HG02763 (cell line): ENCODE measurements around the gene AMZ1.

Experiments used
- ATAC-seq: cut with Tn5 transposase; IDR thresholded peaks from one replicate; pipeline ENCODE4 v1.9.1; 2021; ENCODE audit warnings: mild to moderate bottlenecking, moderate library complexity; ENCODE audit not compliant: unreplicated experiment

The AMZ1 gene

DNA sequence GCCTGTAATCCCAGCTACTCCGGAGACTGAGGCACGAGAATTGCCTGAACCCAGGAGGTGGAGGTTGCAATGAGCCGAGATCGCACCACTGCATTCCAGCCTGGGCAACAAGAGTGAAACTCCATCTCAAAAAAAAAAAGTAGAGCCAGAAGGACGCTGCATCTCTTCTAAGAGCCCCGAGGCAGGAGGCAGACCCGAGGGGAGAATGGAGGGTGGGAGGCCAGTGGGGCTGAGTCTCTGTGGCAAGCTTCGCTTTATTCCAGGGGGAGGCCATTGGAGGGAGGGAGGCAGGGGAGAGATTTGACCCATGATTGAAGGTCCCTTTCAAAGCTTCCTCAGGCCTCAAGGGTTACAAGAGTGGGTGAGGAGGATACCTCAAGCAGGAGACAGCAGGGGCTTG lies 37.6 kb upstream of the AMZ1 start:
- ATAC-seq: no peak

GRCh38 chr7:2651336-2651735 lies 36.7 kb upstream of the AMZ1 start:
- no peak for ATAC-seq

DNA sequence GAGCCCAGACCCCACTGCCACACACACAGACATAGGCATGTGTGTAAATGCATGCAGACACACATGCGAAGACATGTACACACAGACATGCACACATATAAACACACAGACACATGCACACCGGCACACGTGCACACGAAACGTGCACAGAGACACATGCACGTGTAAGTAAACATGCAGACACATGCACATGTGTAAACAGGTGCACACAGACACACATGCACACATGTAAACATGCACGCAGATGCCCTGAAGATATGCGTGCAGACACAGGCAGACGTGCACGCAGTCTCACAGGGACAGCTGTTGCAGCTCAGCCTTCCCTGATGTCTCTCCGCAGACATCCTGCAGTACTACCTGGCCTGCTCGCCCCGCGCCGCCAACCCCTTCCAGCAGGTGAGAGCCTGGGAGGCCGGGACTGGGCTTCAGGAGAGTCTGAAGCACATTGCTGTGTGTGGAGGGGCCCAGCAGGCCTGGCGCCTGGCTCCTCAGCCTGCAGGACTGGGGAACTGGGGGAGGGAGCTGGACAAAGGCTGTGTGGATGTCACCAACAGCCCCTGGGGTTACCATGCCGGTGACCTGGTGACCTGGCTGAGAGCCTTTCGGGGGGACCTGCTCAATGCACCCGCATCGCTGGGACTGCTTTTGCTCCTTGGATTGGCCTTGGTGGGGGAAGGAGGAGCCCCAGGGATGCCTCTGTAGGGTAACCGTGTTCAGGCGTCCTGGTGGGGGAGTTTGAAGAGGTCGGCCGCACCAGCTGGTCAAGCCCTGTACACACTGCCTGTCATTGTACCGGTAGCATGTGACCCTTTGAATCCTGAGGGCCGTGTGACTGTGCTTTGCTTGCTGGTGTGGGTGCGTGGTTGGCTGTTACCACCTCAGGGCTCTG lies 35.9 kb upstream of the AMZ1 start:
- no peak for ATAC-seq

- ATAC-seq: no peak
Measured at GRCh38 chr7:2652736-2653060, 35.3 kb upstream of the AMZ1 start.

DNA sequence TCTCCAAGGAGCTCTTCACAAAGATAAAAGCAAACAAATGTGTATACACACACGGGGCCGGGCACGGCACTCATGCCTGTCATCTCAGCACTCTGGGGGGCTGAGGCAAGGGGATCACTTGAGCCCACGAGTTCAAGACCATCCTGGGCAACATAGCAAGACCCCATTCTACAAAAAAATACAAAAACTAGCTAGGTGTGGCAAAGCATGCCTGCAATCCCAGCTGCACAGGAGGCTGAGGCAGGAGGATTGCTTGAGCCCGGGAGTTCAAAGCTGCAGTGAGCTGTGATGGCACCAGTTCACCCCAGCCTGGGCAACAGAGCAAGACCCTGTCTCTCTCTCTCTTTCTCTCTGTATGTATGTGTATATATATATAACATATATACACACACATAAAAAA lies 33.9 kb upstream of the AMZ1 start:
- ATAC-seq: no peak

DNA sequence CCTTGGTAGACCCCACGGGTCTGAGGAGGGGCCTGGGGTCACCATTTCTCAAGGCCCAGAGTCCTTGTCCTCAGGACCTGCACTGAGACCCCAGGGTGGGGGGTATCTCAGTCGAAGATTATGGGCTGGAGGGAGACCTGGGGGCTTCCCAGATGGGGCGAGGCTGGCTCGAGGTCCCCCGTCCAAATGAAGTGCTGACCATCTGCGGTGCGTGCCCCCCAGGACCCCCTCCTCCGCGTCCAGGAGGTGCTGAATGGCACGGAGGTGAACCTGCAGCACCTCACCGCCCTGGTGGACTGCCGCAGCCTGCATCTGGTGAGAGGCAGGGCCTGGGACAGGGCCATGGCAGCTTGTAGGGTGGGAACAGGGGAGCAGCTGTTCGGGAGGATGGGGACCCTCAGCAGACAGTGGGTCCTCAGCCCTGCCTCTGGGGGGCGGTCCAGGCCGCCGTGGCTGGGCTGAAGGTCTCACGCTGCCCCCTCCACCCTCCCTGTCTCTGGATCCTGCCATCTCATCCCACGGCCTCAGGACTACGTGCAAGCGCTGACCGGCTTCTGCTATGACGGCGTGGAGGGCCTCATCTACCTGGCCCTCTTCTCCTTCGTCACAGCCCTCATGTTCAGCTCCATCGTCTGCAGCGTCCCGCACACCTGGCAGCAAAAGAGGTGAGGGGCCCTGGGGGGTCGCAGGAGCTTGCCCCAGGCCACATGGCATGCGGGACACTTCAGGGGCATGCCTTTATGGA lies 32.0 kb upstream of the AMZ1 start:
- ATAC-seq: no peak

DNA sequence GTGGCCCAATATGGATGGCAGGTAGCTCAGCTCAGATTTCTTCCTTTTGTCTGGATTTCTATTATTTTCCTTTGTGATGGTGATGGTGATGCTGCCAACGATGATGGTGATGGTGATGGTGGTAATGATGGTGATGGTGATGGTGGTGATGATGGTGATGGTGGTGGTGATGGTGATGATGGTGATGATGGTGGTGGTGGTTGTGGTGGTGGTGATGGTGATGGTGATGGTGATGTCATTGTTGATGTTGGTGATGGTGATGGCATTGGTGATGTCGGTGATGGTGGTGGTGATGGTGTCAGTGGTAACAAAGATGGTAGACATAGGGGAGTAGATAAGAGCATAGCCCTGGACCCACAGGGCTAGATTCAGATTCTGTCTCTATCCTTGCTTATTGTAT lies 30.8 kb upstream of the AMZ1 start:
- ATAC-seq: no peak

DNA sequence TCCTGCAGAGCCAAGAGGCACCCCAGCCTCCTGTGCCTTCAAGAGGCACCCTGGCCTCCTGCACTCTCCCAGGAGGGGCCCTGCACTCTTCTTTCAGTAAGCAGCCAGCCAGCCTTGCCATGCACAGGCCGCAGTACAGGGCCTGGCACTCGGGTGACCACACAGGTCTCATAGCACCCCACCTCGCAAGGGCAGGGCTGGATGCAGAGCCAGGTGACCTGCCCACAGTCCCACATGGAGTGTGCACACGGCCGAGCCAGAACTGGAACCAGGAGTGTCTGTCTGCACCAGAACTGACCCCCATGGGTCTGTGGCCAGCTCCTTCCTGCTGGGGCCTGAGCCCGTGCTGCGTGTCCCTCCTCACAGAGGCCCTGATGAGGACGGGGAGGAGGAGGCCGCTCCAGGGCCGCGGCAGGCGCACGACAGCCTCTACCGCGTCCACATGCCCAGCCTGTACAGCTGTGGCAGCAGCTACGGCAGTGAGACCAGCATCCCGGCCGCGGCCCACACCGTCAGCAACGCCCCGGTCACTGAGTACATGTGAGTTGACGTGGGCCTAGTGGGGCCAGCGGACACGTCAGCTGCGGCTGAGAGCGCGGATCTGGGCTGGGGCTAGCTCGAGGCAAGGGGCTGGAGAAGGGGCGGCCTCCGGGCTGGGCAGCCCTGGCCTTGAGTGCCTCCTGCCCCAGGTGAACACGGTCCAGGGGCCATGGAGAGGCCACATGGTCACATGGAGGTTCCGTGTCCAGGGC lies 29.9 kb upstream of the AMZ1 start:
- ATAC-seq: no peak

DNA sequence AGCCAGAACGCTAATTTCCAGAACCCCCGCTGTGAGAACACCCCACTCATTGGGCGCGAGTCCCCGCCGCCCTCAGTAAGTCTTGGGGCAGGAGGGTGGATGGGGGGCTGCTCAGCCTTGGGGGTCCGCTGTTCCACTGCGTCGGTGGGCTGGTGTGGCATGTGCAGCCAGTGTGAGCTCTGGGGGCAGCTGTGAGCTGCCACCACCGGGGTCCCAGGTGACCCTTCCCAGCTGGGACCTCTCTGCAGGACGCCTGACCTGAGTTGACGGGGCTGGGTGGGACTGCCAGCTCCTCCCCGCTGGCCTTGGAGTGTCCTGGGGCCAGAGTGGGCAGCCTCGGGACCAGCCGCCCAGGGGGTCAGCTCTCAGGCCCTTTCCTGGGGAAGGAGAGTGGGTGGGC lies 29.1 kb upstream of the AMZ1 start:
- ATAC-seq: no peak

GRCh38 chr7:2659556-2660358 lies 28.2 kb upstream of the AMZ1 start:
- ATAC-seq: no peak

- no peak for ATAC-seq
Measured at GRCh38 chr7:2660359-2661095, 27.5 kb upstream of the AMZ1 start.

- no peak for ATAC-seq
Measured at GRCh38 chr7:2661096-2661449, 26.9 kb upstream of the AMZ1 start.

- ATAC-seq: no peak
Measured at GRCh38 chr7:2661602-2662272, 26.3 kb upstream of the AMZ1 start.

- ATAC-seq: no peak
Measured at GRCh38 chr7:2662273-2663120, 25.5 kb upstream of the AMZ1 start.

DNA sequence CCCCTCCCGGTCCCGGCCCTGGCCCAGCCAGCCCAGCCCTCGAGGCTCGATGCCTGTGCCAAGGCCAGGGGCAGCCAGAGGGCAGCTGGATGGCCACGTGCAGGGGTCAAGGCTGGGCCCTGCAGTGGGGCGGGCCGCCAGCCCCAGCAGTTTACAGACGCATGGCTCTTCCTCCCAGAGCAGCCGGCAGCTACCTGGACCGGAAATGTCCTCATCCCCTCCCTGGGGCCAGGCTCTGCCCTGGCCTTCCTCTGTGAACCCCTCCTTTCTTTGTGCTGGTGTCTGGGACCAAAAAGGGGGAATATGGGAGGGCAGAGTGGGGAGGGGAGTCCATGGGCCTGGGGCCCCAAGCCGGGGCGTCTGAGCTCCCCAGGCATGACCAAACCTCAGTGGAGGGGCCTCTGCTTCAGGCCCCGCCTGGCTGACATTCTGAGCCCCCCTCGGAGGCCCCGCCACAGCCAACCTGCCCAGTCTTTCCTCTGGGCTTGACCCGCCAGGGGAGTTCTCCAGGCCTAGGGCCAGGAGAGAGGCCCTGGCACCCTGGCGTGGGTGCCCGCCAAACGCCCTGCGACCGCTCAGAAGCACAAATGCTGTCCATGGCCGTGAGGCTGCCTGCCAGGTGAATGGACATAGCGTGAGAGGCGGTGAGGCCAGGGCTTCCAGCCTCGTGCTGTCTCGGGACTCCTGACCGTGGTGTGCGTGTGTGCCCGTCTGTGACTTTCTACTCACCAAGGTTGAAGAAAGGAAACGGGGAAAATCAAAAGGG lies 24.7 kb upstream of the AMZ1 start:
- ATAC-seq: no peak

- ATAC-seq: no peak
Measured at GRCh38 chr7:2663960-2664359, 24.0 kb upstream of the AMZ1 start.

DNA sequence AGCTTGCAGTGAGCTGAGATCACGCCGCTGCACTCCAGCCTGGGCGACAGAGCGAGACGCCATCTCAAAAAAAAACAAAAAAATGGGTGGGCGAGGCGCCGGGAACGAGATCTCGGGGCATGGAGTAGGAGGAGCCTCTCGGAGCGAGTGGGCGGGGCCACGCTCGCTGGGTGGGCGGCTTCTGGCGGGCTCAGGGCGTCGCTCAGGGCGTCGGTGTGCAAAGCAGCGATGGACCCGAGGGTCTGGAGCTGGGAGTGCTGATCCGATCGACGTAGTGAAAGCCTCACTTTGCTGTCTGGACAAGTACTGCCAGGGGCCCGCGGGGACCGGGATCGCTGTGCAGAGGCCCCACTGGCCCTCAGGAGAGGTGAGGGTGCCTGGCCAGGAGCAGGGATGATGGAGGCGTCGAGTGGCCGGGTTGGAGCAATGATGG lies 22.6 kb upstream of the AMZ1 start:
- ATAC-seq: no peak

- ATAC-seq: no peak
Measured at GRCh38 chr7:2666155-2666554, 21.8 kb upstream of the AMZ1 start.
